Uterus (tissue), 2 donors: ENCODE measurements around the gene WIPF3.

Experiments
- POLR2A ChIP-seq, 2 donors: fragments of 450-650 bp; IDR thresholded peaks; one replicate each; pipeline ENCODE4 v1.6.1; 2016; ENCODE audit warnings: antibody characterized with exemption in 2 of 2, mild to moderate bottlenecking in 1 of 2, moderate library complexity in 1 of 2
- TF ChIP-seq, protein P1 (sequence below), 4 experiments: fragments of 200-600 bp in 2 of 4; fragments of 450-650 bp in 2 of 4; sonication (generic) in 2 of 4; IDR thresholded peaks; one replicate each; pipeline ENCODE4 v1.5.1; 2016 to 2019; ENCODE audit warnings: antibody characterized with exemption in 4 of 4, mild to moderate bottlenecking in 2 of 4, moderate library complexity in 1 of 4

GRCh38 chr7:29843726-29844125 is 37.4 kb downstream of the WIPF3 start:
- TF ChIP-seq, protein P1, sequence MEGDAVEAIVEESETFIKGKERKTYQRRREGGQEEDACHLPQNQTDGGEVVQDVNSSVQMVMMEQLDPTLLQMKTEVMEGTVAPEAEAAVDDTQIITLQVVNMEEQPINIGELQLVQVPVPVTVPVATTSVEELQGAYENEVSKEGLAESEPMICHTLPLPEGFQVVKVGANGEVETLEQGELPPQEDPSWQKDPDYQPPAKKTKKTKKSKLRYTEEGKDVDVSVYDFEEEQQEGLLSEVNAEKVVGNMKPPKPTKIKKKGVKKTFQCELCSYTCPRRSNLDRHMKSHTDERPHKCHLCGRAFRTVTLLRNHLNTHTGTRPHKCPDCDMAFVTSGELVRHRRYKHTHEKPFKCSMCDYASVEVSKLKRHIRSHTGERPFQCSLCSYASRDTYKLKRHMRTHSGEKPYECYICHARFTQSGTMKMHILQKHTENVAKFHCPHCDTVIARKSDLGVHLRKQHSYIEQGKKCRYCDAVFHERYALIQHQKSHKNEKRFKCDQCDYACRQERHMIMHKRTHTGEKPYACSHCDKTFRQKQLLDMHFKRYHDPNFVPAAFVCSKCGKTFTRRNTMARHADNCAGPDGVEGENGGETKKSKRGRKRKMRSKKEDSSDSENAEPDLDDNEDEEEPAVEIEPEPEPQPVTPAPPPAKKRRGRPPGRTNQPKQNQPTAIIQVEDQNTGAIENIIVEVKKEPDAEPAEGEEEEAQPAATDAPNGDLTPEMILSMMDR (IDR thresholded peaks at IDR 0.05): no peak
- no peak for TF ChIP-seq POLR2A (IDR thresholded peaks at IDR 0.05)
